H9 (cell line): ENCODE measurements around the gene PSMD1. TPM values are rescaled to one million over a fixed set of nuclear protein-coding genes. Genes with fewer than 3 reads are reported as not detected.

Experiments
- DNase-seq: peaks from one replicate; pipeline ENCODE4 v3.0.0-alpha.2; 2017
- H2AFZ ChIP-seq: one replicate; pipeline ENCODE4 v1.6.1; 2013; ENCODE audit warnings: mild to moderate bottlenecking, low read length, control low read depth, moderate library complexity
- H2AK5ac ChIP-seq: 2 replicates; pipeline ENCODE4 v1.6.1; 2013; ENCODE audit warnings: low read length, control low read depth, mixed read lengths; ENCODE audit not compliant: insufficient read length
- H2BK120ac ChIP-seq: one replicate; pipeline ENCODE4 v1.6.1; 2013; ENCODE audit warnings: low read depth, mild to moderate bottlenecking, low read length, control low read depth, inconsistent platforms; ENCODE audit not compliant: poor library complexity, severe bottlenecking
- H2BK12ac ChIP-seq: 2 replicates; pipeline ENCODE4 v1.6.1; 2013; ENCODE audit warnings: low read length, control low read depth, mixed read lengths, low read depth; ENCODE audit not compliant: insufficient read length
- H2BK15ac ChIP-seq: 2 replicates; pipeline ENCODE4 v1.6.1; 2013; ENCODE audit warnings: low read depth, low read length, control low read depth
- H2BK20ac ChIP-seq: one replicate; pipeline ENCODE4 v1.6.1; 2013; ENCODE audit warnings: low read depth, mild to moderate bottlenecking, low read length, control low read depth, inconsistent platforms; ENCODE audit not compliant: poor library complexity, severe bottlenecking
- H2BK5ac ChIP-seq: 2 replicates; pipeline ENCODE4 v1.6.1; 2013; ENCODE audit warnings: low read length, control low read depth, mixed read lengths; ENCODE audit not compliant: insufficient read length
- H3K14ac ChIP-seq: 2 replicates; pipeline ENCODE4 v1.6.1; 2013; ENCODE audit warnings: low read length, control low read depth; ENCODE audit not compliant: insufficient read depth
- H3K18ac ChIP-seq: 2 replicates; pipeline ENCODE4 v1.6.1; 2013; ENCODE audit warnings: low read depth, mild to moderate bottlenecking, mixed read lengths, low read length, control low read depth; ENCODE audit not compliant: insufficient read length
- H3K23ac ChIP-seq: 2 replicates; pipeline ENCODE4 v1.6.1; 2013; ENCODE audit warnings: low read length, control low read depth, mixed read lengths, low read depth; ENCODE audit not compliant: insufficient read length
- H3K23me2 ChIP-seq: 2 replicates; pipeline ENCODE4 v1.6.1; 2013; ENCODE audit warnings: low read depth, mild to moderate bottlenecking, mixed read lengths, low read length, control low read depth; ENCODE audit not compliant: insufficient read length, poor library complexity, severe bottlenecking
- H3K27ac ChIP-seq: 2 replicates; pipeline ENCODE4 v1.5.1; 2013; ENCODE audit warnings: low read length, control low read depth, mixed read lengths, low read depth; ENCODE audit not compliant: insufficient read length
- H3K27me3 ChIP-seq: 2 replicates; pipeline ENCODE4 v1.6.1; 2013; ENCODE audit warnings: low read length, control low read depth, inconsistent platforms; ENCODE audit not compliant: insufficient read depth
- H3K4ac ChIP-seq: 2 replicates; pipeline ENCODE4 v1.6.1; 2013; ENCODE audit warnings: low read depth, mild to moderate bottlenecking, control low read depth, inconsistent platforms, low read length, moderate library complexity
- H3K4me1 ChIP-seq: 2 replicates; pipeline ENCODE4 v1.6.1; 2013; ENCODE audit warnings: low read length, control low read depth, inconsistent platforms; ENCODE audit not compliant: insufficient read depth
- H3K4me2 ChIP-seq: 2 replicates; pipeline ENCODE4 v1.6.1; 2013; ENCODE audit warnings: low read length, control low read depth, mixed read lengths; ENCODE audit not compliant: insufficient read length, insufficient read depth
- H3K56ac ChIP-seq: 2 replicates; pipeline ENCODE4 v1.6.1; 2013; ENCODE audit warnings: low read depth, mild to moderate bottlenecking, mixed read lengths, low read length, control low read depth; ENCODE audit not compliant: insufficient read length
- H3K79me1 ChIP-seq: 2 replicates; pipeline ENCODE4 v1.6.1; 2013; ENCODE audit warnings: low read depth, mild to moderate bottlenecking, moderate library complexity, low read length, control low read depth, inconsistent platforms; ENCODE audit not compliant: insufficient read depth, poor library complexity, severe bottlenecking
- H3K79me2 ChIP-seq: 2 replicates; pipeline ENCODE4 v1.6.1; 2013; ENCODE audit warnings: low read length, control low read depth, inconsistent platforms; ENCODE audit not compliant: insufficient read depth
- H3K9ac ChIP-seq: 2 replicates; pipeline ENCODE4 v1.6.1; 2013; ENCODE audit warnings: low read length, control low read depth, mixed read lengths; ENCODE audit not compliant: insufficient read length; ENCODE audit errors: extremely low read depth
- H3K9me3 ChIP-seq: one replicate; pipeline ENCODE4 v1.6.1; 2013; ENCODE audit warnings: low read depth, low read length, inconsistent platforms; ENCODE audit not compliant: control insufficient read depth
- H3T11ph ChIP-seq: one replicate; pipeline ENCODE4 v1.6.1; 2013; ENCODE audit warnings: mild to moderate bottlenecking, low read length, control low read depth, inconsistent platforms
- H4K20me1 ChIP-seq: one replicate; pipeline ENCODE4 v1.6.1; 2013; ENCODE audit not compliant: control insufficient read depth, insufficient read length, insufficient read depth
- H4K5ac ChIP-seq: 2 replicates; pipeline ENCODE4 v1.6.1; 2013; ENCODE audit warnings: low read depth, mild to moderate bottlenecking, mixed read lengths, low read length, control low read depth; ENCODE audit not compliant: insufficient read length
- H4K8ac ChIP-seq: replicated peaks from 2 replicates; pipeline ENCODE4 v1.6.1; 2013; ENCODE audit warnings: low read length, control low read depth, mixed read lengths, low read depth; ENCODE audit not compliant: insufficient read length
- H4K91ac ChIP-seq: 2 replicates; pipeline ENCODE4 v1.6.1; 2013; ENCODE audit warnings: low read depth, mild to moderate bottlenecking, moderate library complexity, mixed read lengths, low read length, control low read depth; ENCODE audit not compliant: insufficient read length
- H3K27ac Mint-ChIP-seq, 3 experiments: 2 replicates in 2 of 3; 3 replicates in 1 of 3; pipeline ENCODE4 v1.8.0; 2020 to 2021; ENCODE audit warnings: mixed read lengths in 3 of 3, mild to moderate bottlenecking in 1 of 3, moderate library complexity in 1 of 3
- H3K27me3 Mint-ChIP-seq: 2 replicates; pipeline ENCODE4 v1.8.0; 2021; ENCODE audit warnings: low read depth, mild to moderate bottlenecking, moderate library complexity, mixed read lengths
- H3K36me3 Mint-ChIP-seq, 3 experiments: 2 replicates in 2 of 3; 3 replicates in 1 of 3; pipeline ENCODE4 v1.8.0; 2020 to 2021; ENCODE audit warnings: low read depth in 3 of 3, mixed read lengths in 3 of 3; ENCODE audit not compliant: insufficient read depth in 1 of 3
- H3K4me1 Mint-ChIP-seq, 2 experiments: 2 replicates each; pipeline ENCODE4 v1.8.0; 2020; ENCODE audit warnings: mixed read lengths in 2 of 2
- H3K4me3 Mint-ChIP-seq, 2 experiments: 2 replicates in 1 of 2; 3 replicates in 1 of 2; pipeline ENCODE4 v1.8.0; 2020 to 2021; ENCODE audit warnings: mild to moderate bottlenecking in 2 of 2, mixed read lengths in 2 of 2, moderate library complexity in 1 of 2
- H3K9me3 Mint-ChIP-seq, 2 experiments: 2 replicates in 1 of 2; 3 replicates in 1 of 2; pipeline ENCODE4 v1.8.0; 2020; ENCODE audit warnings: mild to moderate bottlenecking in 2 of 2, mixed read lengths in 2 of 2, moderate library complexity in 1 of 2
- CTCF ChIP-seq: fragments of 200-600 bp; sonication (generic); conservative IDR thresholded peaks from 3 replicates; pipeline ENCODE4 v1.8.0; 2021; ENCODE audit warnings: antibody characterized with exemption, mild to moderate bottlenecking
- WGBS: extraction: QIAGEN DNeasy Blood & Tissue Kit; methylation state at CpG from one replicate; pipeline ENCODE4 v1.1.7; 2013; ENCODE audit warnings: missing lambda C conversion rate, low lambda C conversion rate, mixed read lengths; ENCODE audit not compliant: insufficient read length; ENCODE audit errors: extremely low coverage; 5-methylcytosine and 5-hydroxymethylcytosine counted together
- total RNA-seq: library from RNA; stranded (reverse); gene quantifications from 2 replicates; pipeline ENCODE4 v1.2.1, GENCODE V29; 2021

The PSMD1 gene
- total RNA-seq, 1 experiment from 2014 or later, result 166 TPM

- peaks cover 0 to 15% (median 13%) of the 10 kb centered on the region in 3 experiments; a peak in 5 of 7 replicates for H3K36me3 Mint-ChIP-seq
- H2BK20ac ChIP-seq, result no peak overlapping the region
- H3K27me3 Mint-ChIP-seq, result no peaks in the 10 kb centered on the region
- H2BK120ac ChIP-seq, result no peak overlapping the region
- no peaks in the 10 kb centered on the region for H3K9me3 ChIP-seq
- peak overlapping the region in 2 of 3 experiments; percentile 5 to 80; a peak in 3 of 7 replicates for H3K27ac Mint-ChIP-seq
- H3K9me3 Mint-ChIP-seq, result no peaks in the 10 kb centered on the region
- no peak overlapping the region for H3K56ac ChIP-seq
- H3K27ac ChIP-seq, result no peak overlapping the region
- H2BK15ac ChIP-seq, result no peak overlapping the region
- H3K14ac ChIP-seq, result no peak overlapping the region
- H3K4me3 Mint-ChIP-seq, result no peak overlapping the region
- no peak overlapping the region for H3K9ac ChIP-seq
- WGBS, result no CpG with 5 or more reads among the region's 5 CpGs
- H3K4me2 ChIP-seq, result no peak overlapping the region
- H3K18ac ChIP-seq, result no peak overlapping the region
- H4K5ac ChIP-seq, result no peak overlapping the region
- no peak overlapping the region for H3K23ac ChIP-seq
- no peak overlapping the region for H2AFZ ChIP-seq
- H2BK12ac ChIP-seq, result no peak overlapping the region
- peaks cover 36 to 38% of the 10 kb centered on the region in 2 experiments for H3K4me1 Mint-ChIP-seq
- H3K4me1 ChIP-seq, result 0 out of 2 replicates have a peak, but pooled peaks cover 4% of the 10 kb centered on the region
- H4K20me1 ChIP-seq, result no peaks in the 10 kb centered on the region
- no peak overlapping the region for H2BK5ac ChIP-seq
- H3K79me1 ChIP-seq, result no peaks in the 10 kb centered on the region
- no peaks in the 10 kb centered on the region for H3K79me2 ChIP-seq
- H3T11ph ChIP-seq, result no peak overlapping the region
- no peak overlapping the region for H3K4ac ChIP-seq
- no peaks in the 10 kb centered on the region for H3K23me2 ChIP-seq
- H2AK5ac ChIP-seq, result no peak overlapping the region
- no peak for TF ChIP-seq CTCF
- H3K27me3 ChIP-seq, result no peaks in the 10 kb centered on the region
- no peak for DNase-seq
- no peak overlapping the region for H4K8ac ChIP-seq
- H4K91ac ChIP-seq, result no peak overlapping the region
Measured at GRCh38 chr2:231113489-231113888, 56.8 kb downstream of the PSMD1 start.
